Activated naive CD8-positive, alpha-beta T cell treated with anti-CD3 and anti-CD28 coated beads, Interleukin-2, amount 50 U/mL, for 16 hours (primary cell): Measurements from ENCODE around the gene CCDC187.

Source experiments
- DNase-seq: peaks from one replicate; pipeline ENCODE4 v3.0.0-alpha.2; 2020; ENCODE audit warnings: low read depth, low spot score

Gene CCDC187

DNA sequence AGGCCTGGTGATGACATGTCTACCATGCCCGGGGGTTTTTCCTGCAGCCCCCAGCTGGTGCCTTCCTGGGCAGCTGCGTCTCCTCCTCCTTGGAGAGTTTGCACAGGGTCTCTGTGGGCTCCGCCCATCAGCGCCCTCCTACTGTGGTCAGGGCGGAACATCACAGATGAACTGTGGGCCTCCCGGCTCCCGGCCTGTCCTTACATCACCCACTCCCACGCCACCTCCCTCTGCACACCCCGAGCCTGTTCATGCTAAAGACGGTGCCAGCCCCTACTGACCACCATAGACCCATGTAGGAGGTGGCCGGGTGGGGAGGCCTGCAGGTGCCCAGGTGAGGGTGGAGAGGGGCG lies 36.0 kb upstream of the CCDC187 start:
- no peak for DNase-seq

DNA sequence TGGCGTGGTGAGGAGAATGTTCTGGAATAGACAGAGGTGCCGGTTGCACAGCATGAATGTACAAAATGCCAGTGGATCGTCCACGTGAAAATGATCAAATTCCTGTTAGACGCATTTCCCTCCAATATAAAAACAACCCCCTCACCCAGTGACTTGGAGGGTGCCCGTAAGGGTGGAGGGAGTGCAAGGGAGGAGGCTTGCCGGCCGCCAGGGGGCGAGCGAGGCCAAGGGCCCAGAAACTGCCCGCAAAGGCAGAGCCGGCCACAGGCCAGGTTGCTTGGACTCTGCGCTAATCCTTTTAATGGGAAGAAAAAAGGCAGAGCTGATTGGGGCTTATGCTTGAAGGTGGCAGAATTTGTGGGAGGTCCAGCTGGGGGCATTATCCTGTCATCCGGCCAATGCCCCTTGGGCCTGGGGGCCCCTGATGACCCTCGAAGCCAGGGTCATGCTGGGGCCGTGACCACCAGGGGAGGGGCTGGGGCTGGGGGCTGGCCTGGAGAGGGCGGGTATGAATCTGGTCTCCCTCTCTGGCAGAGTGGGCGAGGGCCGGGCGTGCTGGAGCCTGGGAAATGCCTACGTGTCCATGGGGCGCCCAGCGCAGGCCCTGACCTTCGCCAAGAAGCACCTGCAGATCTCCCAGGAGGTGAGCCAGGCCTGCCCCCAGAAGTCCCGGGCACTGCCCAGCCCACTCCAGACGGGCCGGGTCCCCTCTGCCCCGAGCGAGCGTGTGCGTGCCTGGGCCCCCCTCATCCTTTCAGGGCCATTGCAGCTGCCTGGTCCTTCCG lies 35.5 kb upstream of the CCDC187 start:
- no peak for DNase-seq

- DNase-seq: no peak
These were observed 34.6 kb upstream of the CCDC187 start for GRCh38 chr9:136338511-136338910.

DNA sequence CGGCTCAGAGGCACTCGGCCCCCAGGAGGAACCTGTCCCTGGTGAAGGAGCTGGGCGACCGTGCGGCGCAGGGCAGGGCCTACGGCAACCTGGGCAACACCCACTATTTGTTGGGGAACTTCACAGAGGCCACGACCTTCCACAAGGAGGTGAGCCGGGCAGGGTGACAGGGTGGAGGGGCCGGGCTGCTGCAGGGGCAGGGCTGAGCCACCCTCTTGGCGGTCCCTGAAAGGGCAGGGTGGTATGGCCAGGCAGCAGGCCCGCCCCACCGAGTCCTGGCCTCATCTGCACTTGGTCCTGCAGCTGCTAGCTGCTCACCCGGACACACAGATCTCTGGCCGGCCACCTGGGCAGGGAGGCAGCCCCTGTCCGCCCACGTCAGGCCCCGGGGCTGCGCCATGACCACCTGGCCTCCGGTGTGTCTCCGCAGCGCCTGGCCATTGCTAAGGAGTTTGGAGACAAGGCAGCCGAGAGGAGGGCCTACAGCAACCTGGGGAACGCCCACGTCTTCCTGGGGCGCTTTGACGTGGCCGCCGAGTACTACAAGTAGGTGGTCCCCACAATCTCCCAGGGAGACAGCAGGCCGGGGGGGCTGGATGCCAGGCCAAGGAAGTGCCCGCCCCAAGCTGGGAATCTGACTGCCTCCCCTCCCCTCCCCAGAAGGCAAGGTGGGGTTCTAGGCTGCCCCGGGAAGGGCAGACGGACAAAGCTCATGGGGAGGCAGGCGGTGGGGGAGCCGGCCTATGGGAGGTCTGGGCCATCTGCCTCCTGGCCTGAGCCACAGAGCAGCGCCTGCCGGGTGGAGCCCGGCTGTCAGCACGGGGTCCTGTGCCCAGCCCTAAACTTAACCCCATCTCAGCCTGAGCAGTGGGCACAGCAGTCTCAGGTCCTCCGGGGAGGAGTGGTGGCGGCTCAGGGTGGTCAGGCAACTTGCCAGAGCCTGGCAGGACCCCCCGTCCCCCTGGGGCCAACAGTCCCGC lies 33.8 kb upstream of the CCDC187 start:
- no peak for DNase-seq

DNA sequence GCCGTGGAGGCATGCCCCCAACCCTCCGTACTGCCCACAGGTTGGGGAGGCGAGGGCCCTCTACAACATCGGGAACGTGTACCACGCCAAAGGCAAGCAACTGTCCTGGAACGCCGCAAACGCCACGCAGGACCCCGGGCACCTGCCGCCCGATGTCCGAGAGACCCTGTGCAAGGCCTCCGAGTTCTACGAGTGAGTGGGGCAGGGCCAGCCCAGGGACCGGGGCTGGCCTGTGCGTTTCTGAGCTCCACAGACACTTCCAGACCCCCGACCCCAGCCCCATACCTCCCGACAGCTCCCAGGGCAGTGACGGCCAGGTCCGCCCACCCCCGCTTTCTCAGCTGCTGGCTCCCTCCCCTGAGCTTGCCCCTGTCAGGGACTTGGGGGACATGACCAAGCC lies 33.0 kb upstream of the CCDC187 start:
- DNase-seq: no peak

GRCh38 chr9:136336156-136336870 lies 32.4 kb upstream of the CCDC187 start:
- DNase-seq: no peak

DNA sequence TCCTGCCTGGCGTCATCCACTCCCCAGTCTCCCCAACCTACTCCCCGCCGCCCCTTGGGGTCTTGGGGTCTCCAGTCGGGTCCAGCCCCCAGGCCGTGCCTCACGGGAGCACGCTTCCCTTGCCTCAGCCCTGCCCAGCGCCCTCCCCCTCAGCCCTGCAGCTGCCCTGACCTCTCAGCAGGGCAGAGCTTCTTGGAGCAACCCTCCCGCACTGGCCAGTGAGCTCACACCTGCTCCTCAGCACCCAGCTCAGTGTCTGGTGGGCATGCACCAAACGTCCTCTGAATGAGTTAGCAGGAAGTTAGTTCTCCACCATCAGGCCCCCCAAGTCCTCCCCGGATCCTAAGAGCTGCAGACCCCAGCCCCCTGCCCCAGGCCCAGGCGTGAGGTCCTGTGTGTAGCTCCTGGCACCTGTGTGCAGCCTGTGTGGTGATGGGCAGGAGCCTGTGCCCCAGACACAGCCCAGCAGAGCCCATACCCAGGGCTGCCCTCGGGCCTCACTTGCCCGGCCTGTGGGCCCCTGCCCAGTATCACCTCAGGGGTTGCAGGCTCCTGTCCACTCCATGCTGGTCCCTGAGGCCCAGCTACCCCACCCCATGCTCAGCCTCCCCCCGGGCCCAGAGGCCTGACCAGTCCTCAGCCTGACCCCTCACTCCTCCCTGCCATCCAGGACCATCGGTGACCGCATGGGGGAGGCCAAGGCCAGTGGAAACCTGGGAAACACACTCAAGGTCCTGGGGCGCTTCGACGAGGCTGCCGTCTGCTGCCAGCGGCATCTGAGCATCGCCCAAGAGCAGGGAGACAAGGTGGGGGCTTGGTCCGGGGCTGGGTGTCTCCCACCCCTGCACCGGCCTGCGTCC lies 31.6 kb upstream of the CCDC187 start:
- DNase-seq: no peak

DNA sequence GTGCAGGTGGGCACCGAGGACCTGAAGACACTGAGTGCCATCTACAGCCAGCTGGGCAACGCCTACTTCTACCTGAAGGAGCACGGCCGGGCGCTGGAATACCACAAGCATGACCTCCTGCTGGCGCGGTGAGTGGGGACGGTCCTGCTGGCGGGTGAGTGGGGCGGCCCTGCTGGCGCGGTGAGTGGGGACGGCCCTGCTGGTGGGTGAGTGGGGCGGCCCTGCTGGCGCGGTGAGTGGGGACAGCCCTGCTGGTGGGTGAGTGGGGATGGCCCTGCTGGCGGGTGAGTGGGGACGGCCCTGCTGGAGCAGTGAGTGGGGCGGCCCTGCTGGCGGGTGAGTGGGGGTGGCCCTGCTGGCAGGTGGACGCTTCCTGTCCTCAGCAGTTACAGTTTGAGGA lies 30.6 kb upstream of the CCDC187 start:
- no peak for DNase-seq

DNA sequence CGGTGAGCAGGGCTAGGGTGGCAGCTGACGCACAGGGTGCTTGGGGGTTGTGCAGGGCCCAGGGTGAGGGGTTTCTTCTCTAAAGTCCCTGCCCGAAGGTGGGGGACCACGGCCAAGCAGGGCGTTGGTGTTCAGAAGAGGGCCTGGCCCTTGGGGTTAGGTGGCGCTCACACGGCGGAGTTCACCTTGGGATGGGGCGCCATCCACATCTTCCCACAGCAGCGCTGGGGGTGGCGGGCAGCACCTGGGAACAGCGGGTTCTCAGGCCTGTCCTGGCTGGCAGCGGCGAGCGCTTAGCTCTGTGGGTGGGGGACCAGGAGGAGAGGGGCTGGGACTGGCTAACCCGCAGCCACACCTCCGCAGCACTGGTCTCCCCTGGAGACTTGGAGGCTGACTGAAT lies 29.6 kb upstream of the CCDC187 start:
- DNase-seq: no peak

DNA sequence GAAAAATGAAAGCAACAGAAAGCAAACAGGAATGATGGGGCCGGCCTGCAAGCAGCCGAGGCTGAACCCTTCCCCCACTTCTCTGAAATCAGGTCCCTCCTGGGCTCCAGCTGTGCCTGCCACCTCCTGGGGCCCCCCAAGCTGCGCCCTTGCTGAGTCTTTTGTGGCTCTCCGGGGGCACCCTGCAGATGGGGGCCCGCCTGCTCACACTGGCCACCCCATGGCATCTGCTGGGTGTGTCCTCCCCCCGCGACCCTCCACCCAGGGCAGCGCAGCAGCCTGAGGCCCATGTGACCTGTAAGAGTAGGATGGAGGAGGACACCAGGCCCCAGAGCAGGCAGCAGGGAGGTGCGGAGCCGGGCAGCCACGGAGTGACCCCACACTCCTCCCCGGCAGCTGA lies 29.2 kb upstream of the CCDC187 start:
- DNase-seq: no peak

DNA sequence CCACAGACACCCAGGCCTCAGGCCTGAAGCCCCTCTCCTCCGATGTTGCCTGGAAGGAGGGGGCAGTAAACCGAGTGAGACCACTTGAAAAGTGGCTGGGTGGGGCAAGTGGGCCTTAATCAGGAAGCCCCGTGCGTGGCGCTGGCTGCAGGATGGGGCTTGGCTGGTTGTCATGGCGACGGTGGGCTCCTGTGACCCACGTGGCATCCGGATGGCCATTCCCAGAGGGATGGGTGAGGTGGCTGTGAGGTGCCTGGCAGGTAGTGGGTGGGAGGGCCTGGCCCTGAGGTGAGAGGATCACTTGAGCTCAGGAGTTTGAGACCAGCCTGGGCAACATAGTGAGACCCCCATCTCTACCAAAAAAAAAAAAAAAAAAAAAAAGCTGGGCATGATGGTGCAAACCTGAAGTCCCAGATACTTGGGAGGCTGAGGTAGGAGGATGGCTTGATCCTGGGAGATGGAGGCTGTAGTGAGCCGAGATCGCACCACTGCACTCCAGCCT lies 28.6 kb upstream of the CCDC187 start:
- DNase-seq: no peak

- no peak for DNase-seq
These were observed 27.9 kb upstream of the CCDC187 start for GRCh38 chr9:136331556-136332481.

DNA sequence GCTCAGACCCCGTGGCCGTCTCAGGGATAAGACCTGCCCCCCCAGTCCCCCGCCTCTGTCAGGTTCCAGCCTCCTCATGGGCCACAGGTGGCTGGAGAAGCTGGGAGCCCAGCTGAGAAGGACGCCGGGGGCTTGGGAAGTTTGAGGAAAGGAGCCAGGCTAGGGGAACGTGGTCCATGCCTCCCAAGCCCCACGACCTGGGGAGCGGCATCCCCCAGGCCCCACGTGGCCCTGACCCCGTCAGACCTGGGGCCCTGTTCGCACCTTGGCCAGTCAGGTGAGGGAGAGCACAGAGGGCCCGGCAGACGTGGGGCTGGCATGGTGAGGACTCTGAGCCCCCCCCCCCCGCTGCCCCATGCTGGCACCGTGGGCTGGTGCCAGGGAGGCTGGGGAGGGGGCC lies 27.1 kb upstream of the CCDC187 start:
- DNase-seq: no peak

DNA sequence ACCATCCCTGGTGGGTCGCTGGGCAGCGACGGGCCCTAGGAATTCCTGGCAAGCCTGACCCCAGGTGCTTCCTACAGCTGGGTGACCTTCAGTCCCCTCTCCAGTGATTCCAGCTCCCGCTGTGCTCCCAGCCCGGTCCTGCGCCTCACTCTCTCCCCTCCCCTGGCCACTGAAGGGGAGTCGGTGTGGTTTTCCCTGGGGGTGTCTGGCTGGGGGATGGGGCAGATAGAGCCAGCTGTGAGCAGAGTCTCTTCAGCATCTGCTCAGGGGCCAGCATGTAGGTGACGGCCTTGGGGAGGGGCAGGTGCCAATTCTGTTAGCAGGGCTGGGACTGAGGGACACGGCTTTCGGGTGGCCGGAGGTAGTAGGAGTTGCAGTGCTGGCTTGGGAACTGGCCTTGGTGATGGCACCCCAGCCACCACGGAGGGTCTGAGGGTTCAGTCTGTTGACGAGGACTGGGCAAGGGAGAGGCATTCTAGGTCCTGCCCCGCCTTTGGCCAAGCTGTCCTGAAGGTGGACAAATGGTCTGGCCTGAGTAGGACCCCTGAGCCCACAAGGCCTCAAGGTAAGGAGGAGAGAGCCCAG lies 26.6 kb upstream of the CCDC187 start:
- DNase-seq: no peak

- DNase-seq: no peak
These were observed 25.9 kb upstream of the CCDC187 start for GRCh38 chr9:136329636-136330405.

DNA sequence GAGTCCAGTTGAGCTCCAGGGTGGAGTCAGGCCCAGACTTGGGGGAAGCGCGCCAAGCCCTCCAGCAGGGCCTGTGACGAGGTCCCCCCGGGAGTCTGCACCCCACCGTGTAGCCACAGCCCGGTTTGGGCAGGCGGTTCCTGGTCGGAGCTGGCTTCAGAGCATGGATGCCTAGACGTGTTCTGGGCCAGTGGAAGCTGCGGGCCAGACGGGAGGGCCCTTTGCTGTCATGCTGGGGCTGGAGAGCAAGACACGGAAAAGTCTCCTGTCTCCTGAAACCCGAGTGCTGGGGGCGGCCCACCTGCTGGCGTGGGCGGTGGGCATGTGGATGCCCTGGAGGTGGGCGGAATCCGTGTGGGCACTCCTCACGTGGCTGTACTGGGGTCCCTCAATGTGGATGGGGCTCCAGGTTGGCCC lies 25.3 kb upstream of the CCDC187 start:
- DNase-seq: no peak

DNA sequence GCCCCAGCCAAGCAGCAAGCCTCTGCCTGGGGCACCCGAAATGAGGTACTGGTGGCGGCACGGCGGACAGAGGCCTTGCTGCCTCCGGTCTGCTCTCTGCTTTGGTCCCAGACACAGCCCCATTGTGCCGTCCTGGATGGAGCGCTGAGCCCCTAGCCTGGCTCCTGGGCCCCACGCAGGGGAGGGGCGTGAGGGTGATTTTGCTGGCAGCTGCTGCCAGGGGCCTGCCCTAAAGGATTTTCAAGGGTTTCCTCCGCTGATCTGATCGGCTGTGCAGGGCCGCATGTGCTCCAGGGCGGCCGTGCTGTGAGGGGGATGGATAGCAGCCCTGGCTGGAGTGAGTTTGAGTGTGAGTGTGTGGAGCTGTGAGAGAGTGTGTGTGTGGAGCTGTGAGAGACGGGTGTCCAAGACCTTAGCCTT lies 24.7 kb upstream of the CCDC187 start:
- DNase-seq: no peak

- no peak for DNase-seq
These were observed 24.2 kb upstream of the CCDC187 start for GRCh38 chr9:136328011-136328621.
